Activated B cell treated with CpG ODN at 0.5 μM for 24 hours (primary cell): ENCODE results near the gene FXYD5. TPM values are rescaled to one million over a fixed set of nuclear protein-coding genes. Genes with fewer than 3 reads are reported as not detected.

Experiments used
- ATAC-seq: fragments of 200-7000 bp; cut with Tn5 transposase; one replicate; pipeline ENCODE4 v1.10.0; 2021; ENCODE audit warnings: low read depth, mild to moderate bottlenecking, moderate library complexity
- CTCF ChIA-PET: fragments of 350-600 bp; sonication (Branson Sonifier 250); formaldehyde crosslinking; loops from one replicate; lab custom pipeline; 2021; ENCODE audit warnings: antibody characterized with exemption; lab: Charles Lee
- POLR2A ChIA-PET: fragments of 350-600 bp; sonication (Branson Sonifier 250); formaldehyde crosslinking; loops from one replicate; lab custom pipeline; 2021; ENCODE audit warnings: antibody characterized with exemption; lab: Charles Lee
- DNase-seq: peaks from one replicate; pipeline ENCODE4 v3.0.0; 2022
- H3K27ac Mint-ChIP-seq: one replicate; pipeline ENCODE4 v1.8.0; 2020; ENCODE audit warnings: mixed read lengths
- H3K27me3 Mint-ChIP-seq: one replicate; pipeline ENCODE4 v1.8.0; 2021; ENCODE audit warnings: mixed read lengths
- H3K36me3 Mint-ChIP-seq: one replicate; pipeline ENCODE4 v1.8.0; 2021; ENCODE audit warnings: low read depth, mixed read lengths
- H3K4me1 Mint-ChIP-seq: one replicate; pipeline ENCODE4 v1.8.0; 2021; ENCODE audit warnings: mixed read lengths
- H3K4me3 Mint-ChIP-seq: one replicate; pipeline ENCODE4 v1.8.0; 2020; ENCODE audit warnings: mild to moderate bottlenecking, mixed read lengths
- H3K9me3 Mint-ChIP-seq: one replicate; pipeline ENCODE4 v1.8.0; 2020; ENCODE audit warnings: mixed read lengths
- CTCF ChIP-seq: fragments of 200-600 bp; IDR thresholded peaks from one replicate; pipeline ENCODE4 v1.8.0; 2022; ENCODE audit warnings: antibody characterized with exemption, mild to moderate bottlenecking
- intact Hi-C: fragments of 100-400 bp; cut with micrococcal nuclease; formaldehyde crosslinking; loops from one replicate; pipeline ENCODE4 v1.15.1; 2024
- total RNA-seq: library from RNA; stranded (reverse); gene quantifications from 2 replicates; pipeline ENCODE4 v1.2.3, GENCODE V29; 2022

Gene FXYD5
- total RNA-seq, 1 donor from 2014 or later, result 125 TPM

GRCh38 chr19:35206855-35207254 lies 52.3 kb downstream of the FXYD5 start:
- ChIA-PET POLR2A (interaction anchor here (0.6 to 3.3 kb wide), 19 partner anchors 9 to 533 kb away, joined by 3 to 36 read pairs (median 5); partner anchors contain the start of genes FFAR1, FXYD5 and FXYD7), CTCF (interaction anchor here (1.0 to 1.8 kb wide), 6 partner anchors 8 to 65 kb away, joined by 3 to 6 read pairs (median 4); partner anchors contain the start of genes FXYD5 and FXYD7)
- no peak for TF ChIP-seq CTCF
- peak overlapping the region; percentile 98 for H3K27ac Mint-ChIP-seq
- H3K9me3 Mint-ChIP-seq, result peaks cover 3% of the 10 kb centered on the region
- peaks cover 91% of the 10 kb centered on the region for H3K4me1 Mint-ChIP-seq
- intact Hi-C loops, result loop anchor here (1.0 to 5.0 kb wide), 2 partner anchors 7 to 35 kb away; no protein-coding TSS in a partner anchor
- H3K4me3 Mint-ChIP-seq, result peak overlapping the region; percentile 68
- no peaks in the 10 kb centered on the region for H3K27me3 Mint-ChIP-seq
- no peaks in the 10 kb centered on the region for H3K36me3 Mint-ChIP-seq
- DNase-seq (no peak), ATAC-seq (no peak)

GRCh38 chr19:35207391-35207871 lies 52.9 kb downstream of the FXYD5 start:
- Mint-ChIP-seq H3K36me3 (no peaks in the 10 kb centered on the region), H3K9me3 (peaks cover 3% of the 10 kb centered on the region), H3K27me3 (no peaks in the 10 kb centered on the region), H3K4me1 (peaks cover 93% of the 10 kb centered on the region), H3K4me3 (no peak overlapping the region), H3K27ac (peak overlapping the region; percentile 98)
- intact Hi-C loops, result loop anchor here (5.0 kb wide), 1 partner anchor 35 kb away; no protein-coding TSS in a partner anchor
- ChIA-PET CTCF (interaction anchor here (1.6 kb wide), 1 partner anchor 64 kb away, joined by 5 read pairs; the partner anchor contains the start of gene FXYD7), POLR2A (interaction anchor here (0.9 to 3.3 kb wide), 7 partner anchors 8 to 121 kb away, joined by 3 to 36 read pairs (median 7); partner anchors contain the start of gene FXYD5)
- DNase-seq, result no peak
- no peak for ATAC-seq
- no peak for TF ChIP-seq CTCF

- H3K27me3 Mint-ChIP-seq, result no peaks in the 10 kb centered on the region
- no peak for TF ChIP-seq CTCF
- H3K27ac Mint-ChIP-seq, result peak overlapping the region; percentile 98
- H3K36me3 Mint-ChIP-seq, result no peaks in the 10 kb centered on the region
- ChIA-PET POLR2A (interaction anchor here (0.9 to 3.3 kb wide), 4 partner anchors 40 to 66 kb away, joined by 3 to 33 read pairs (median 18); partner anchors contain the start of gene FXYD5), CTCF (no interaction called here)
- no peak for ATAC-seq
- no peak overlapping the region for H3K4me3 Mint-ChIP-seq
- intact Hi-C loops, result loop anchor here (5.0 kb wide), 1 partner anchor 36 kb away; no protein-coding TSS in a partner anchor
- peaks cover 3% of the 10 kb centered on the region for H3K9me3 Mint-ChIP-seq
- no peak for DNase-seq
- peaks cover 93% of the 10 kb centered on the region for H3K4me1 Mint-ChIP-seq
Measured at GRCh38 chr19:35208121-35208520, 53.6 kb downstream of the FXYD5 start.

- ChIA-PET CTCF (interaction anchor here (1.8 kb wide), 1 partner anchor 67 kb away, joined by 5 read pairs; no protein-coding TSS in a partner anchor), POLR2A (interaction anchor here (2.5 kb wide), 1 partner anchor 68 kb away, joined by 12 read pairs; the partner anchor contains the start of gene FXYD7)
- Mint-ChIP-seq H3K27me3 (no peaks in the 10 kb centered on the region), H3K9me3 (peaks cover 3% of the 10 kb centered on the region), H3K4me3 (no peak overlapping the region), H3K4me1 (peaks cover 93% of the 10 kb centered on the region), H3K27ac (peak overlapping the region; percentile 85), H3K36me3 (no peaks in the 10 kb centered on the region)
- DNase-seq, result no peak
- no peak for ATAC-seq
- intact Hi-C loops, result loop anchor here (5.0 kb wide), 3 partner anchors 37 to 693 kb away; partner anchors contain the start of genes HCST and NFKBID
- no peak for TF ChIP-seq CTCF
Measured at GRCh38 chr19:35209646-35210045, 55.1 kb downstream of the FXYD5 start.
